ENCODE measurements around the gene SUCLG2. TPM values are rescaled to one million over a fixed set of nuclear protein-coding genes. Genes with fewer than 3 reads are reported as not detected.

SUCLG2 gene
- total RNA-seq, 1 experiment from 2014 or later = 22.3 TPM

DNA sequence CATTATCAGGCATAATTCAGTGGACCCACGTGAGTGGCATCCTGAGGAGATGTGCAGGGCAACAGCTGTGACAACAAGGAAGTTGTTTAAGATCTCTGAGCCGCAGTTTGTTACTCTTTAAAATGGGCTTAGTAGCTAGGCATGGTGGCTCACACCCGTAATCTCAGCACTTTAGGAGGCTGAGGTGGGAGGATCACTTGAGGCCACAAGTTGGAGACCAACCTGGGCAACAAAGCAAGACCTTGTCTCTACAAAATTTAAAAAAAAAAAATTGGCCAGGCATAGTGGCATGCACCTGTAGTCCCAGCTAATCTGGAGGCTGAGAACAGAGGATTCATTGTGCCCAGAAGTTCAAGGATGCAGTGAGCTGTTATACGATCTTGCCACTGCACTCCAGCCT, 12.2 kb downstream of the SUCLG2 start:
- DNase-seq (no peak), ATAC-seq (no peak)
- H3F3A ChIP-seq (ENCODE audit: low read length, unreplicated experiment) = no peaks in the 10 kb centered on the region
- ChIA-PET CTCF (no interaction called here), POLR2A (ENCODE audit: unreplicated experiment) (no interaction called here)
- TF ChIP-seq EZH2 (IDR thresholded peaks at IDR 0.05; ENCODE audit: low read length, unreplicated experiment) (no peak), CTCF (conservative IDR thresholded peaks at IDR 0.05; ENCODE audit: low read depth, low read length) (no peak), EZH2phosphoT487 (IDR thresholded peaks at IDR 0.05; ENCODE audit: borderline replicate concordance, low read length) (no peak)
- H2AFZ ChIP-seq (ENCODE audit: low read length) = no peak overlapping the region
- BruUV-seq (replicated peaks) = no TSS peak
- H3K27me3 ChIP-seq (ENCODE audit: low read length) = no peaks in the 10 kb centered on the region
- no peak overlapping the region for H3K4me2 ChIP-seq (ENCODE audit: low read length)
- H3K4me3 ChIP-seq (ENCODE audit: low read length) = no peak overlapping the region
- no peaks in the 10 kb centered on the region for H3K9me3 ChIP-seq (ENCODE audit: low read length)
- intact Hi-C loops (cut with micrococcal nuclease) = no loop called here
- peaks cover 11% of the 10 kb centered on the region for H3K4me1 ChIP-seq (ENCODE audit: insufficient read depth, low read length)
- no peak overlapping the region for H3K27ac ChIP-seq (ENCODE audit: low read length)
- no peaks in the 10 kb centered on the region for H4K20me1 ChIP-seq (ENCODE audit: low read length)
- no peak overlapping the region for H3K9ac ChIP-seq (ENCODE audit: low read length)
- H3K79me2 ChIP-seq (ENCODE audit: low read length) = peaks cover 67% of the 10 kb centered on the region
- no peaks in the 10 kb centered on the region for H3K9me2 ChIP-seq (replicated peaks; ENCODE audit: low read length)
- no peaks in the 10 kb centered on the region for H3K36me3 ChIP-seq (ENCODE audit: low read depth, low read length)

- ATAC-seq (no peak), DNase-seq (no peak)
- H3K9ac ChIP-seq (ENCODE audit: low read length) = no peak overlapping the region
- BruUV-seq (replicated peaks) = no TSS peak
- no peaks in the 10 kb centered on the region for H4K20me1 ChIP-seq (ENCODE audit: low read length)
- H3K4me2 ChIP-seq (ENCODE audit: low read length) = no peak overlapping the region
- no peaks in the 10 kb centered on the region for H3K36me3 ChIP-seq (ENCODE audit: low read depth, low read length)
- no peak overlapping the region for H2AFZ ChIP-seq (ENCODE audit: low read length)
- ChIA-PET CTCF (no interaction called here), POLR2A (ENCODE audit: unreplicated experiment) (no interaction called here)
- intact Hi-C loops (cut with micrococcal nuclease) = no loop called here
- no peaks in the 10 kb centered on the region for H3F3A ChIP-seq (ENCODE audit: low read length, unreplicated experiment)
- peaks cover 73% of the 10 kb centered on the region for H3K79me2 ChIP-seq (ENCODE audit: low read length)
- TF ChIP-seq EZH2phosphoT487 (IDR thresholded peaks at IDR 0.05; ENCODE audit: borderline replicate concordance, low read length) = no peak
- TF ChIP-seq EZH2 (IDR thresholded peaks at IDR 0.05; ENCODE audit: low read length, unreplicated experiment) = no peak
- no peak for TF ChIP-seq CTCF (conservative IDR thresholded peaks at IDR 0.05; ENCODE audit: low read depth, low read length)
- H3K27ac ChIP-seq (ENCODE audit: low read length) = no peak overlapping the region
- no peak overlapping the region for H3K4me3 ChIP-seq (ENCODE audit: low read length)
- H3K27me3 ChIP-seq (ENCODE audit: low read length) = no peaks in the 10 kb centered on the region
- H3K9me2 ChIP-seq (replicated peaks; ENCODE audit: low read length) = no peaks in the 10 kb centered on the region
- no peaks in the 10 kb centered on the region for H3K9me3 ChIP-seq (ENCODE audit: low read length)
- peaks cover 4% of the 10 kb centered on the region; the same call in 1 of the 2 replicates for H3K4me1 ChIP-seq (ENCODE audit: insufficient read depth, low read length)
These were observed 13.0 kb downstream of the SUCLG2 start for GRCh38 chr3:67641451-67641850.

- ChIA-PET POLR2A (ENCODE audit: unreplicated experiment) (no interaction called here), CTCF (no interaction called here)
- Histone ChIP-seq H2AFZ (ENCODE audit: low read length) (no peak overlapping the region), H3K4me2 (ENCODE audit: low read length) (no peak overlapping the region), H3F3A (ENCODE audit: low read length, unreplicated experiment) (no peaks in the 10 kb centered on the region), H3K36me3 (ENCODE audit: low read depth, low read length) (no peaks in the 10 kb centered on the region), H3K79me2 (ENCODE audit: low read length) (peaks cover 63% of the 10 kb centered on the region), H3K4me1 (ENCODE audit: insufficient read depth, low read length) (peaks cover 8% of the 10 kb centered on the region), H3K27ac (ENCODE audit: low read length) (no peak overlapping the region), H3K9me2 (replicated peaks; ENCODE audit: low read length) (no peaks in the 10 kb centered on the region), H3K4me3 (ENCODE audit: low read length) (no peak overlapping the region), H3K9ac (ENCODE audit: low read length) (no peak overlapping the region), H4K20me1 (ENCODE audit: low read length) (no peaks in the 10 kb centered on the region), H3K9me3 (ENCODE audit: low read length) (no peaks in the 10 kb centered on the region), H3K27me3 (ENCODE audit: low read length) (no peaks in the 10 kb centered on the region)
- no peak for DNase-seq
- BruUV-seq (replicated peaks) = no TSS peak
- TF ChIP-seq EZH2phosphoT487 (IDR thresholded peaks at IDR 0.05; ENCODE audit: borderline replicate concordance, low read length) (no peak), CTCF (conservative IDR thresholded peaks at IDR 0.05; ENCODE audit: low read depth, low read length) (no peak), EZH2 (IDR thresholded peaks at IDR 0.05; ENCODE audit: low read length, unreplicated experiment) (no peak)
- ATAC-seq = no peak
- intact Hi-C loops (cut with micrococcal nuclease) = no loop called here
These were observed 14.3 kb downstream of the SUCLG2 start for GRCh38 chr3:67640023-67640660.
